ENCODE results near the gene ELP4.

- TF ChIP-seq CTCF (conservative IDR thresholded peaks at IDR 0.05) (no peak), ZFX (IDR thresholded peaks at IDR 0.05) (no peak)
Measured at GRCh38 chr11:31803813-31804311, 294.3 kb downstream of the ELP4 start.
